Kidney (tissue), 14 donors: ENCODE results near the gene RAI1. TPM values are rescaled to one million over a fixed set of nuclear protein-coding genes. Genes with fewer than 3 reads are reported as not detected.

Experiments
- DNase-seq, 5 donors: peaks; one replicate each; pipeline ENCODE4 v3.0.0-alpha.2; 2013 to 2020
- FAIRE-seq: peaks from 2 replicates; lab custom pipeline; 2012; peaks lifted over from hg19 to GRCh38; lab: Jason Lieb, UNC
- H3K27ac ChIP-seq, 2 donors: one replicate each; pipeline ENCODE4 v1.7.0; 2013; ENCODE audit warnings: low read depth in 2 of 2, low read length in 2 of 2, inconsistent platforms in 1 of 2
- H3K27me3 ChIP-seq: one replicate; pipeline ENCODE4 v1.7.1; 2013; ENCODE audit warnings: low read length, inconsistent platforms; ENCODE audit not compliant: control insufficient read depth, insufficient read depth
- H3K36me3 ChIP-seq, 3 donors: one replicate each; pipeline versions ENCODE4 v1.7.0 to v1.7.1; 2013; ENCODE audit warnings: low read length in 3 of 3, control low read depth in 1 of 3, inconsistent platforms in 1 of 3; ENCODE audit not compliant: insufficient read depth in 3 of 3, control insufficient read depth in 2 of 3
- H3K4me1 ChIP-seq, 3 donors: one replicate each; pipeline versions ENCODE4 v1.7.0 to v1.7.1; 2013; ENCODE audit warnings: low read length in 3 of 3, inconsistent platforms in 1 of 3, low read depth in 1 of 3; ENCODE audit not compliant: control insufficient read depth in 2 of 3, insufficient read depth in 2 of 3
- H3K4me3 ChIP-seq, 3 donors: one replicate each; pipeline versions ENCODE4 v1.7.0 to v1.8.1; 2013; ENCODE audit warnings: low read length in 3 of 3, control low read depth in 1 of 3, inconsistent platforms in 1 of 3
- H3K9ac ChIP-seq, 3 donors: one replicate each; pipeline versions ENCODE4 v1.7.0 to v1.7.1; 2013; ENCODE audit warnings: low read length in 3 of 3, control low read depth in 1 of 3, inconsistent platforms in 1 of 3
- H3K9me3 ChIP-seq, 3 donors: one replicate each; pipeline versions ENCODE4 v1.7.0 to v1.7.1; 2013; ENCODE audit warnings: low read length in 3 of 3, control low read depth in 1 of 3, inconsistent platforms in 1 of 3; ENCODE audit not compliant: control insufficient read depth in 2 of 3, insufficient read depth in 1 of 3
- intact Hi-C: fragments of 100-400 bp; cut with DNase I; formaldehyde crosslinking; loops from one replicate; pipeline ENCODE4 v1.11.1; 2022
- polyA plus RNA-seq: library from polyadenylated mRNA; stranded (reverse); fragments of 350-450 nt; fragmentation: Illumina TruSeq; extraction: RNeasy Lipid Tissue Mini Kit (QIAGEN cat#74804); gene quantifications from one replicate; pipeline ENCODE4 v1.2.3, GENCODE V29; 2014; ENCODE audit warnings: low read depth, low replicate concordance; ENCODE audit not compliant: insufficient read depth
- total RNA-seq: library from RNA; stranded (reverse); fragmentation: NEBNext Ultra II Directional; extraction: Animal tissue kit (Norgen Biotek cat#: 25700); gene quantifications from one replicate; pipeline ENCODE4 v1.2.1, GENCODE V29; 2021
- TF ChIP-seq, protein P1 (sequence below): IDR thresholded peaks from 3 replicates; pipeline ENCODE4 v1.5.1; 2012; ENCODE audit warnings: mild to moderate bottlenecking, moderate library complexity, borderline replicate concordance; ENCODE audit not compliant: insufficient read depth; ENCODE audit errors: extremely low read depth
- donor health status: control.
- donor health status: control.
- donor health status: control.
- donor health status: control.
- donor health status: control.
- donor health status: DM: yes; HTN: yes; CAD: no.
- donor health status: Normal renal cell carcinoma (clear cell type).

The RAI1 gene
- total and polyA plus RNA-seq, 2 donors from 2014 or later, result 6.7 to 50.5 TPM

DNA sequence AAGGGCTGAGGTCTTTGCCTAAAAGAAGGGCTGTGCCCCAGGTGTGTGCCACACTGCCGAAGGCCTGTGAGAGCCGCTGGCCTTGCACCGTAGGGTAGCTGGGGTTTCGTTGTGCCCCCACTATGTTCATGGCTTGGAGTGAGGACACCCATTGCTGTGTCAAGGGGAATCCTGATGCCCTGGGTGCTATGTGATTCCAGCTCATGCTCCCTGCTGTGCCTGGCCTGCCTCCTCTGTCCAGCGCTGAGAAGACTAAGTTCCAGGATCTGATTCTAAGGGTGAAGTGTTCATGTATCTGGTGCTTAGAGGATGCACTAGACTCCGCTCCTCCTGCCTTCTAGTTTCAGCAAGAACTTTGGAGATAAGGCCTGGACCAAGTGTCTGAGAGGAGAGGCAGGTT is 108.2 kb downstream of the RAI1 start:
- H3K36me3 ChIP-seq, result peaks cover 0 to 1% (median 0%) of the 10 kb centered on the region in 3 donors
- FAIRE-seq (no peak), DNase-seq (no peak)
- no peaks in the 10 kb centered on the region for H3K27me3 ChIP-seq
- H3K9me3 ChIP-seq, result no peaks in the 10 kb centered on the region
- H3K9ac ChIP-seq, result no peak overlapping the region
- TF ChIP-seq, protein P1, sequence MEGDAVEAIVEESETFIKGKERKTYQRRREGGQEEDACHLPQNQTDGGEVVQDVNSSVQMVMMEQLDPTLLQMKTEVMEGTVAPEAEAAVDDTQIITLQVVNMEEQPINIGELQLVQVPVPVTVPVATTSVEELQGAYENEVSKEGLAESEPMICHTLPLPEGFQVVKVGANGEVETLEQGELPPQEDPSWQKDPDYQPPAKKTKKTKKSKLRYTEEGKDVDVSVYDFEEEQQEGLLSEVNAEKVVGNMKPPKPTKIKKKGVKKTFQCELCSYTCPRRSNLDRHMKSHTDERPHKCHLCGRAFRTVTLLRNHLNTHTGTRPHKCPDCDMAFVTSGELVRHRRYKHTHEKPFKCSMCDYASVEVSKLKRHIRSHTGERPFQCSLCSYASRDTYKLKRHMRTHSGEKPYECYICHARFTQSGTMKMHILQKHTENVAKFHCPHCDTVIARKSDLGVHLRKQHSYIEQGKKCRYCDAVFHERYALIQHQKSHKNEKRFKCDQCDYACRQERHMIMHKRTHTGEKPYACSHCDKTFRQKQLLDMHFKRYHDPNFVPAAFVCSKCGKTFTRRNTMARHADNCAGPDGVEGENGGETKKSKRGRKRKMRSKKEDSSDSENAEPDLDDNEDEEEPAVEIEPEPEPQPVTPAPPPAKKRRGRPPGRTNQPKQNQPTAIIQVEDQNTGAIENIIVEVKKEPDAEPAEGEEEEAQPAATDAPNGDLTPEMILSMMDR, result no peak
- peaks cover 0 to 26% (median 2%) of the 10 kb centered on the region in 3 donors for H3K4me1 ChIP-seq
- no peak overlapping the region for H3K4me3 ChIP-seq
- H3K27ac ChIP-seq, result no peak overlapping the region
- intact Hi-C loops, result no loop called here

DNA sequence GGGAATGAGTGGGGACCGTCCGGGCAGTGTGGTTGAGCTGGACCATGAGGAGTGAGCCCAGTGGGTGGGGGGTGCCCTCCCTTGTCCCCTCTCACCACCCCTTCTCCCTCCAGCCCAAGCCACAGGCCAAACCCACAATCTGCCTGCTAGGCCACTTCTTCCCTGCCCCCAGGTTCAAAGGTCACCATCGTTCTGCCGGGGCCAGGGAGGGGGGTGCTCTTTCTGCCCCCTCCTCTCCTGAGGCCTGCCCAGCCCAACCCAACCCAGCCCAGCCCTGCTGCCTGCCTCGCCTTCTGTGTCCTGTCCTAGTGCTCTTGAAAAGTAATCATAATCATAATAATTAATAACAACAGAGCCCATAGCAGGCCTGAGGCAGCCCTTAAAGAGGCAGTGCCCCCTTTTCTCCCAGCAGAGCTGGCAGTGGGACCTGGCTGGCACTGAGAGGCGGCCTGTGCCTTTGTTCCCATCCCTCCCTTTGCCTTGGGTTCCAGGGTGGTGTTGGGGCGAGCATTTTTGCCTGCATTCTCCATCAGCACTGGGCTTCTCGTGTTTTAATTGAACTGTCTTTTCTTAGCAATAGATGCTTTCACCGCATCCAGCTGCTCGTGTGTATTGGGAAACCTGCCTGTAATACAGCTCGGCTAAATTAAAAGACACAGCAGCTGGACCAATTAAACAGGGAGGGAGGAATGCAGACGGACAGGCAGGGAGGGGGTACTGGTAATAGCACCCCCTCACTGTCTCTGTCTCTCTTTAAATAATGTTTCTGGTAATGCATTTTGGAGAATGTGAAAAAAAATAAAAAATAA is 108.8 kb downstream of the RAI1 start:
- no peaks in the 10 kb centered on the region for H3K9me3 ChIP-seq
- FAIRE-seq (no peak), DNase-seq (peak in 1 of 5 donors; percentile 61)
- TF ChIP-seq, protein P1, result no peak
- no peak overlapping the region for H3K4me3 ChIP-seq
- intact Hi-C loops, result no loop called here
- no peaks in the 10 kb centered on the region for H3K27me3 ChIP-seq
- no peak overlapping the region for H3K9ac ChIP-seq
- H3K4me1 ChIP-seq, result peaks cover 0 to 20% (median 2%) of the 10 kb centered on the region in 3 donors
- H3K27ac ChIP-seq, result no peak overlapping the region
- H3K36me3 ChIP-seq, result peaks cover 0 to 3% (median 0%) of the 10 kb centered on the region in 3 donors

DNA sequence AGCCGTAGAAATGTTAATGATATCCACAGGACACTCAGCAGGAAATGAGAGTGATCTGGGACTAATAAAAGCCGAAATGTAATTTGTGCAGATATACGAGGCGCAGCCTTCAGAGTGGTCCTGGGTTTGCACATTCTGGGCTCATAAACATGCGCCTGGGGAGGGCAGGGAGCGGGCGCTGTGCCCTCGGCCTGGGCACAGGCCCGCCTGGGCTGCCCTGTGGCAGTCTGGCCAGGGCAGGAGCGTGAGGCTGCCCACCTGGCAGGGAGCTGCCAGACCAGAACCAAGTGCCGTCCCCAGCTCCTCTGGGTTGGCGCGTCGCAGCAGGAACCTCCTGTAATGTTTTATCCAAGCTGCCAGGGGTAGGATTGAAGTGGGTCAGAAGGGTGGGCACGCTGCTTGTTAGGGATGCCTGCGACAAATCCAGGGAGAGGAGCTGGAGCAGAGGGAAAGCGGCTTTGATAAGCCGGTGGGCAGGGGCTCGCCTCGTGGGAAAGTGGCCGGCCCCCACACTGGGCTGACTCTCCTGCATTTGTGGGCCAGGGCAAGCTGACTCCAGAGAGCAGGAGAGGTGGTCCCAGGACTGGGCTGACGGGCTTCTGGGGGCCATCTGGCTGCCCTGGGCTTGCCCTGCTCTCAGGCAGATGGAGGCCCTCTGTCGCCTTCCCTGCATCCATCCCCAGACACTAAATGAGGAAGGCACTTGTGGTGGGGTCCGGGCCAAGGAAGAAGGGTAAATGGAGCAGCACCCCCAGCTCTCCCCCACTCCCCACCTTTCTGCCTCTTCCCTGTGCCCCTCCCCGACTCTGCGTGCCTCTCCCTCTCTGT is 109.6 kb downstream of the RAI1 start:
- intact Hi-C loops, result no loop called here
- Histone ChIP-seq H3K9me3 (no peaks in the 10 kb centered on the region), H3K27ac (peak overlapping the region in 1 of 2 donors; percentile 17), H3K36me3 (peaks cover 0 to 3% (median 0%) of the 10 kb centered on the region in 3 donors), H3K4me1 (peaks cover 0 to 16% (median 2%) of the 10 kb centered on the region in 3 donors), H3K27me3 (no peaks in the 10 kb centered on the region), H3K4me3 (no peak overlapping the region), H3K9ac (no peak overlapping the region)
- FAIRE-seq (no peak), DNase-seq (no peak)
- TF ChIP-seq, protein P1, result no peak
